Activated CD4-positive, CD25-positive, alpha-beta regulatory T cell treated with anti-CD3 and anti-CD28 coated beads, Interleukin-2, amount 50 U/mL, for 24 hours (primary cell): ENCODE data around the gene TAPBP.

ENCODE experiments used
- ATAC-seq, 2 donors: fragments of 150-1000 bp; cut with Tn5 transposase; one replicate each; pipeline ENCODE4 v1.10.0; 2021; ENCODE audit warnings: mild to moderate bottlenecking in 1 of 2, moderate library complexity in 1 of 2

The TAPBP gene

GRCh38 chr6:33318426-33319073 is 4.7 kb upstream of the TAPBP start:
- ATAC-seq, result no peak

- peak; percentile 67 for ATAC-seq
Observed at GRCh38 chr6:33317669-33318425, 4.0 kb upstream of the TAPBP start, which contains the start of gene ZBTB22. ZBTB22 (minus strand) TSS chr6:33317744; CDS start chr6:33316916, 828 bp downstream.

GRCh38 chr6:33317419-33317668 is 3.5 kb upstream of the TAPBP start:
- no peak for ATAC-seq

GRCh38 chr6:33316603-33317418 is 2.9 kb upstream of the TAPBP start:
- ATAC-seq, result no peak

GRCh38 chr6:33315793-33316602 is 2.1 kb upstream of the TAPBP start:
- ATAC-seq, result no peak

GRCh38 chr6:33314943-33315792 is 1.3 kb upstream of the TAPBP start:
- no peak for ATAC-seq

- peak; percentile 29 to 37 for ATAC-seq
Observed at GRCh38 chr6:33314515-33314942, 651 bp upstream of the TAPBP start.

- ATAC-seq, result peak in 1 of 2 donors; percentile 6
Observed at GRCh38 chr6:33313105-33313708, 671 bp downstream of the TAPBP start.

GRCh38 chr6:33312361-33313104 is 1.3 kb downstream of the TAPBP start:
- ATAC-seq, result peak; percentile 37 to 44

- no peak for ATAC-seq
Observed at GRCh38 chr6:33306356-33306755, 7.5 kb downstream of the TAPBP start.

- ATAC-seq, result no peak
Observed at GRCh38 chr6:33305052-33305451, 8.8 kb downstream of the TAPBP start.

GRCh38 chr6:33304216-33304615 is 9.7 kb downstream of the TAPBP start:
- ATAC-seq, result no peak

- no peak for ATAC-seq
Observed at GRCh38 chr6:33301877-33302276, 12.0 kb downstream of the TAPBP start.

- ATAC-seq, result peak; percentile 85
Observed at GRCh38 chr6:33299237-33299944, 14.5 kb downstream of the TAPBP start.

GRCh38 chr6:33298773-33299236 is 15.1 kb downstream of the TAPBP start, which contains the start of gene RGL2:
RGL2 (minus strand) TSS chr6:33298942; CDS start chr6:33298610, 332 bp downstream.
- peak; percentile 28 to 44 for ATAC-seq

- ATAC-seq, result peak; percentile 23 to 34
Observed at GRCh38 chr6:33297956-33298772, 15.7 kb downstream of the TAPBP start.

- ATAC-seq, result no peak
Observed at GRCh38 chr6:33297406-33297955, 16.4 kb downstream of the TAPBP start.

GRCh38 chr6:33296797-33297405 is 17.0 kb downstream of the TAPBP start:
- no peak for ATAC-seq
